Activated T-cell treated with anti-CD3 and anti-CD28 coated beads for 24 hours (primary cell): Measurements from ENCODE around the gene PRSS58.

ENCODE experiments used
- DNase-seq: peaks from one replicate; pipeline ENCODE4 v3.0.0-alpha.2; 2020; ENCODE audit warnings: low read depth

Gene PRSS58

GRCh38 chr7:142257958-142258357 lies at the start of gene PRSS58:
PRSS58 (minus strand) TSS chr7:142258058; CDS start chr7:142257707, 351 bp downstream.
- no peak for DNase-seq

- no peak for DNase-seq
Measured at GRCh38 chr7:142307246-142307900, 49.5 kb upstream of the PRSS58 start.

GRCh38 chr7:142303650-142304049 lies 45.8 kb upstream of the PRSS58 start:
- DNase-seq = no peak

- no peak for DNase-seq
Measured at GRCh38 chr7:142301923-142302550, 44.2 kb upstream of the PRSS58 start.

- no peak for DNase-seq
Measured at GRCh38 chr7:142301299-142301698, 43.4 kb upstream of the PRSS58 start.

GRCh38 chr7:142300689-142301088 lies 42.8 kb upstream of the PRSS58 start:
- peak; percentile 28 for DNase-seq

GRCh38 chr7:142299237-142299781 lies 41.5 kb upstream of the PRSS58 start:
- no peak for DNase-seq

GRCh38 chr7:142298627-142299026 lies 40.8 kb upstream of the PRSS58 start:
- DNase-seq = no peak

GRCh38 chr7:142298009-142298408 lies 40.2 kb upstream of the PRSS58 start:
- DNase-seq = no peak

GRCh38 chr7:142280263-142280662 lies 22.4 kb upstream of the PRSS58 start:
- no peak for DNase-seq

- DNase-seq = no peak
Measured at GRCh38 chr7:142279601-142280000, 21.7 kb upstream of the PRSS58 start.

GRCh38 chr7:142275028-142275427 lies 17.2 kb upstream of the PRSS58 start:
- DNase-seq = no peak

- no peak for DNase-seq
Measured at GRCh38 chr7:142272841-142273240, 15.0 kb upstream of the PRSS58 start.

- DNase-seq = no peak
Measured at GRCh38 chr7:142263598-142264380, 5.9 kb upstream of the PRSS58 start.

- DNase-seq = no peak
Measured at GRCh38 chr7:142250705-142251104, 7.2 kb downstream of the PRSS58 start.

GRCh38 chr7:142249918-142250317 lies 7.9 kb downstream of the PRSS58 start:
- no peak for DNase-seq

- no peak for DNase-seq
Measured at GRCh38 chr7:142248166-142249160, 9.4 kb downstream of the PRSS58 start.

GRCh38 chr7:142243823-142244222 lies 14.0 kb downstream of the PRSS58 start:
- DNase-seq = no peak

- DNase-seq = no peak
Measured at GRCh38 chr7:142240546-142240945, 17.3 kb downstream of the PRSS58 start.

- no peak for DNase-seq
Measured at GRCh38 chr7:142231716-142232115, 26.1 kb downstream of the PRSS58 start.

- no peak for DNase-seq
Measured at GRCh38 chr7:142228537-142229104, 29.2 kb downstream of the PRSS58 start.
